ENCODE results near the gene PREP.

PREP gene

DNA sequence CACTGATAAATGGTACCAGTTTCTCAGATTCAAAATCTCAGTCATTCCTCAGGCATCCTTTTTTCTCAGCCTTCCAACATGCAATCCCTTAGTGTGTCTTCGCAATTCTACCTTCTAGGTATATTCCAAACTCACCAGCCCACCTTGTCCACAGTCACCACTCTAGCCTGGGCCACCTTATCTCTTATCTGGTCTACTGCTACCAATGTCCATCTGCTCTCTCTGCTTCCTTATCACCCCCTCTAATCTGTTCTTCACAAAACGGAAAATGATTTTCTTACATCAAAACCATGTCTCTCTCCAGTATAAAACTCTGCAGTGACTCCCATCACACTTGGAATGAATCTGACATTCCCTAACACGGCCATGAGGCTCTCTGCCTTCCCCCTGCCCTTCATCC is 91.9 kb downstream of the PREP start:
- H3K4me2 ChIP-seq (ENCODE audit: low read depth, low read length, poor library complexity, severe bottlenecking) = no peak overlapping the region
- H3K36me3 ChIP-seq (ENCODE audit: low read length) = no peaks in the 10 kb centered on the region
- no peak for TF ChIP-seq EZH2phosphoT487 (conservative IDR thresholded peaks at IDR 0.05; ENCODE audit: low read length)
- TF ChIP-seq, protein P1, sequence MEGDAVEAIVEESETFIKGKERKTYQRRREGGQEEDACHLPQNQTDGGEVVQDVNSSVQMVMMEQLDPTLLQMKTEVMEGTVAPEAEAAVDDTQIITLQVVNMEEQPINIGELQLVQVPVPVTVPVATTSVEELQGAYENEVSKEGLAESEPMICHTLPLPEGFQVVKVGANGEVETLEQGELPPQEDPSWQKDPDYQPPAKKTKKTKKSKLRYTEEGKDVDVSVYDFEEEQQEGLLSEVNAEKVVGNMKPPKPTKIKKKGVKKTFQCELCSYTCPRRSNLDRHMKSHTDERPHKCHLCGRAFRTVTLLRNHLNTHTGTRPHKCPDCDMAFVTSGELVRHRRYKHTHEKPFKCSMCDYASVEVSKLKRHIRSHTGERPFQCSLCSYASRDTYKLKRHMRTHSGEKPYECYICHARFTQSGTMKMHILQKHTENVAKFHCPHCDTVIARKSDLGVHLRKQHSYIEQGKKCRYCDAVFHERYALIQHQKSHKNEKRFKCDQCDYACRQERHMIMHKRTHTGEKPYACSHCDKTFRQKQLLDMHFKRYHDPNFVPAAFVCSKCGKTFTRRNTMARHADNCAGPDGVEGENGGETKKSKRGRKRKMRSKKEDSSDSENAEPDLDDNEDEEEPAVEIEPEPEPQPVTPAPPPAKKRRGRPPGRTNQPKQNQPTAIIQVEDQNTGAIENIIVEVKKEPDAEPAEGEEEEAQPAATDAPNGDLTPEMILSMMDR (IDR thresholded peaks at IDR 0.05; ENCODE audit: insufficient read depth, low read length, poor library complexity, severe bottlenecking) = no peak
- no peaks in the 10 kb centered on the region for H3K79me2 ChIP-seq (ENCODE audit: insufficient read depth, low read length)
- H3K27me3 ChIP-seq (ENCODE audit: low read length) = no peaks in the 10 kb centered on the region
- H3F3A ChIP-seq (ENCODE audit: insufficient read depth) = no peaks in the 10 kb centered on the region
- no peak overlapping the region for H3K27ac ChIP-seq (ENCODE audit: low read depth, low read length)
- H4K20me1 ChIP-seq (ENCODE audit: low read depth, low read length) = no peaks in the 10 kb centered on the region
- no peak overlapping the region for H3K4me3 ChIP-seq (ENCODE audit: insufficient read depth, low read length, poor library complexity, severe bottlenecking)
- H2AFZ ChIP-seq (ENCODE audit: low read depth, low read length, severe bottlenecking) = no peak overlapping the region
- H3K9me3 ChIP-seq (ENCODE audit: insufficient read depth, low read length) = no peaks in the 10 kb centered on the region
- H3K9me2 ChIP-seq (replicated peaks; ENCODE audit: insufficient read depth, low read length) = no peaks in the 10 kb centered on the region
- H3K9ac ChIP-seq (ENCODE audit: low read length) = no peak overlapping the region

DNA sequence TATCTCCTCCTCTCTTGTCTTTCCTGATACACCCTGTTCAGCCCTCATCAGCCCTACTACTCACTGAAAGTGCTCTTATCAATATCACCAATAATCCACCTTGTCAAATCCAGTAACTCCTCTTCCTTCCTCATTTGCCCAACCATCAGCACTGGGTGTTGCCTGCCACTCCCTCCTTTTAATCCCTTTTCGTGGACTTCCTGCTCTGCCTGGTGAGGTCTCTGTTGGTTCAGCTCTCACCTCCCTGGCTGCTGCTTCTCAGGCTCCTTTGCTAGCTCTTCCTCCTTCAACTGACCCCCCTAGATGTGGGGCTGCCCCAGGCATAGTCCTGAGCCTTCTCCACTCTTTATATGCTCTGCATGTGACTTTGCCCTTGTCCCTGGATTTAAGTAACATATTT is 92.5 kb downstream of the PREP start:
- no peak overlapping the region for H3K4me3 ChIP-seq (ENCODE audit: insufficient read depth, low read length, poor library complexity, severe bottlenecking)
- no peaks in the 10 kb centered on the region for H3K27me3 ChIP-seq (ENCODE audit: low read length)
- no peak overlapping the region for H2AFZ ChIP-seq (ENCODE audit: low read depth, low read length, severe bottlenecking)
- no peaks in the 10 kb centered on the region for H3K36me3 ChIP-seq (ENCODE audit: low read length)
- H3K27ac ChIP-seq (ENCODE audit: low read depth, low read length) = no peak overlapping the region
- H3F3A ChIP-seq (ENCODE audit: insufficient read depth) = no peaks in the 10 kb centered on the region
- H3K9ac ChIP-seq (ENCODE audit: low read length) = no peak overlapping the region
- TF ChIP-seq, protein P1 (IDR thresholded peaks at IDR 0.05; ENCODE audit: insufficient read depth, low read length, poor library complexity, severe bottlenecking) = no peak
- no peak for TF ChIP-seq EZH2phosphoT487 (conservative IDR thresholded peaks at IDR 0.05; ENCODE audit: low read length)
- H3K79me2 ChIP-seq (ENCODE audit: insufficient read depth, low read length) = no peaks in the 10 kb centered on the region
- H3K4me2 ChIP-seq (ENCODE audit: low read depth, low read length, poor library complexity, severe bottlenecking) = no peak overlapping the region
- H3K9me2 ChIP-seq (replicated peaks; ENCODE audit: insufficient read depth, low read length) = no peaks in the 10 kb centered on the region
- no peaks in the 10 kb centered on the region for H3K9me3 ChIP-seq (ENCODE audit: insufficient read depth, low read length)
- H4K20me1 ChIP-seq (ENCODE audit: low read depth, low read length) = no peaks in the 10 kb centered on the region

GRCh38 chr6:105308840-105309239 is 94.0 kb downstream of the PREP start:
- Histone ChIP-seq H3K79me2 (ENCODE audit: insufficient read depth, low read length) (no peaks in the 10 kb centered on the region), H3K9me2 (replicated peaks; ENCODE audit: insufficient read depth, low read length) (no peaks in the 10 kb centered on the region), H3K4me2 (ENCODE audit: low read depth, low read length, poor library complexity, severe bottlenecking) (no peak overlapping the region), H3K9ac (ENCODE audit: low read length) (no peak overlapping the region), H3K9me3 (ENCODE audit: insufficient read depth, low read length) (no peaks in the 10 kb centered on the region), H3K4me3 (ENCODE audit: insufficient read depth, low read length, poor library complexity, severe bottlenecking) (no peak overlapping the region), H3K27ac (ENCODE audit: low read depth, low read length) (no peak overlapping the region), H3K36me3 (ENCODE audit: low read length) (no peaks in the 10 kb centered on the region), H3F3A (ENCODE audit: insufficient read depth) (no peaks in the 10 kb centered on the region), H2AFZ (ENCODE audit: low read depth, low read length, severe bottlenecking) (no peak overlapping the region), H4K20me1 (ENCODE audit: low read depth, low read length) (no peaks in the 10 kb centered on the region), H3K27me3 (ENCODE audit: low read length) (no peaks in the 10 kb centered on the region)
- TF ChIP-seq, protein P1 (IDR thresholded peaks at IDR 0.05; ENCODE audit: insufficient read depth, low read length, poor library complexity, severe bottlenecking) = no peak
- no peak for TF ChIP-seq EZH2phosphoT487 (conservative IDR thresholded peaks at IDR 0.05; ENCODE audit: low read length)
